ENCODE measurements around the gene C20orf173. TPM values are rescaled to one million over a fixed set of nuclear protein-coding genes. Genes with fewer than 3 reads are reported as not detected.

Gene C20orf173
- total RNA-seq, 1 experiment from 2014 or later = not detected

DNA sequence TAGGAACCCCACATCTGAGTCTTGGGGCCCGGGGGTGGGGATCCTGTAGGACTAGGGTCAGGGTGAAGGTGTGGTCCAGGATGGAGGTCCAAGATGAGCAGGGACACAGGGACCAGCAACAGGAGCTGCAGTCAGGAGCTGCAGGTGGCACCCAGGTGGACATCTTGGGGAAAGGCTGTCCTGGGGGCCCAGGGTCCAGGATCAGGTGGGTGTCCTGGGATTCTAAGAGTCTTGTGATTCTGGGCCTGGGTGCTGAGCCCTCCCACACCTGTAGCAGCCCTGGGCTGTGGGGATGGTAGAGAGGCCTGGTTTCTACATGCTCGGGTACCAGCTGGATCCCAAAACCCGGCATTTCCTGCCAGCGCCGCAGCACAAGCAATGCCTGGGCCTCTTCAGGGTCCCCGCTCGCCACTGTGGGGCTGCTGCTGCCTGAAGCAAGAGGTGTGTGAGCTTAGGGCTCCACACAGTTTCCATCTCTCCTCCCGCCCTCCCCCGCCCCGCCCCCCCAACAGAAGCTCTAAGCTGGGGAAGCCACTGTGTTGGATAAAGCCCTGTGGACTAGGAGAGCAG is 33.2 kb upstream of the C20orf173 start:
- H3K9me3 Mint-ChIP-seq = no peaks in the 10 kb centered on the region
- H3K4me1 Mint-ChIP-seq = peaks cover 14% of the 10 kb centered on the region; the same call in 1 of the 2 replicates
- no peaks in the 10 kb centered on the region for H3K27me3 Mint-ChIP-seq (ENCODE audit: low read depth)
- peaks cover 4% of the 10 kb centered on the region; the same call in 1 of the 2 replicates for H3K36me3 Mint-ChIP-seq
- no peak overlapping the region for H3K4me3 Mint-ChIP-seq
- TF ChIP-seq, protein P1, sequence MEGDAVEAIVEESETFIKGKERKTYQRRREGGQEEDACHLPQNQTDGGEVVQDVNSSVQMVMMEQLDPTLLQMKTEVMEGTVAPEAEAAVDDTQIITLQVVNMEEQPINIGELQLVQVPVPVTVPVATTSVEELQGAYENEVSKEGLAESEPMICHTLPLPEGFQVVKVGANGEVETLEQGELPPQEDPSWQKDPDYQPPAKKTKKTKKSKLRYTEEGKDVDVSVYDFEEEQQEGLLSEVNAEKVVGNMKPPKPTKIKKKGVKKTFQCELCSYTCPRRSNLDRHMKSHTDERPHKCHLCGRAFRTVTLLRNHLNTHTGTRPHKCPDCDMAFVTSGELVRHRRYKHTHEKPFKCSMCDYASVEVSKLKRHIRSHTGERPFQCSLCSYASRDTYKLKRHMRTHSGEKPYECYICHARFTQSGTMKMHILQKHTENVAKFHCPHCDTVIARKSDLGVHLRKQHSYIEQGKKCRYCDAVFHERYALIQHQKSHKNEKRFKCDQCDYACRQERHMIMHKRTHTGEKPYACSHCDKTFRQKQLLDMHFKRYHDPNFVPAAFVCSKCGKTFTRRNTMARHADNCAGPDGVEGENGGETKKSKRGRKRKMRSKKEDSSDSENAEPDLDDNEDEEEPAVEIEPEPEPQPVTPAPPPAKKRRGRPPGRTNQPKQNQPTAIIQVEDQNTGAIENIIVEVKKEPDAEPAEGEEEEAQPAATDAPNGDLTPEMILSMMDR (IDR thresholded peaks at IDR 0.05) = no peak
- TF ChIP-seq, protein P2, sequence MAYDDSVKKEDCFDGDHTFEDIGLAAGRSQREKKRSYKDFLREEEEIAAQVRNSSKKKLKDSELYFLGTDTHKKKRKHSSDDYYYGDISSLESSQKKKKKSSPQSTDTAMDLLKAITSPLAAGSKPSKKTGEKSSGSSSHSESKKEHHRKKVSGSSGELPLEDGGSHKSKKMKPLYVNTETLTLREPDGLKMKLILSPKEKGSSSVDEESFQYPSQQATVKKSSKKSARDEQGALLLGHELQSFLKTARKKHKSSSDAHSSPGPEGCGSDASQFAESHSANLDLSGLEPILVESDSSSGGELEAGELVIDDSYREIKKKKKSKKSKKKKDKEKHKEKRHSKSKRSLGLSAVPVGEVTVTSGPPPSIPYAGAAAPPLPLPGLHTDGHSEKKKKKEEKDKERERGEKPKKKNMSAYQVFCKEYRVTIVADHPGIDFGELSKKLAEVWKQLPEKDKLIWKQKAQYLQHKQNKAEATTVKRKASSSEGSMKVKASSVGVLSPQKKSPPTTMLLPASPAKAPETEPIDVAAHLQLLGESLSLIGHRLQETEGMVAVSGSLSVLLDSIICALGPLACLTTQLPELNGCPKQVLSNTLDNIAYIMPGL (CRISPR knock-in tag; IDR thresholded peaks at IDR 0.05) = no peak
- TF ChIP-seq SMAD4 (CRISPR knock-in tag; IDR thresholded peaks at IDR 0.05) = no peak
- TF ChIP-seq, protein P3, sequence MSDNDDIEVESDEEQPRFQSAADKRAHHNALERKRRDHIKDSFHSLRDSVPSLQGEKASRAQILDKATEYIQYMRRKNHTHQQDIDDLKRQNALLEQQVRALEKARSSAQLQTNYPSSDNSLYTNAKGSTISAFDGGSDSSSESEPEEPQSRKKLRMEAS (CRISPR knock-in tag; IDR thresholded peaks at IDR 0.05) = no peak
- TF ChIP-seq GTF2I (CRISPR knock-in tag; conservative IDR thresholded peaks at IDR 0.05) = no peak
- TF ChIP-seq, protein P4, sequence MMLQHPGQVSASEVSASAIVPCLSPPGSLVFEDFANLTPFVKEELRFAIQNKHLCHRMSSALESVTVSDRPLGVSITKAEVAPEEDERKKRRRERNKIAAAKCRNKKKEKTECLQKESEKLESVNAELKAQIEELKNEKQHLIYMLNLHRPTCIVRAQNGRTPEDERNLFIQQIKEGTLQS (CRISPR knock-in tag; conservative IDR thresholded peaks at IDR 0.05) = no peak
- no peak for TF ChIP-seq CBFB (CRISPR knock-in tag; IDR thresholded peaks at IDR 0.05; ENCODE audit: low read depth)
- TF ChIP-seq TEAD4 (CRISPR knock-in tag; IDR thresholded peaks at IDR 0.05) = no peak
- TF ChIP-seq, protein P5, sequence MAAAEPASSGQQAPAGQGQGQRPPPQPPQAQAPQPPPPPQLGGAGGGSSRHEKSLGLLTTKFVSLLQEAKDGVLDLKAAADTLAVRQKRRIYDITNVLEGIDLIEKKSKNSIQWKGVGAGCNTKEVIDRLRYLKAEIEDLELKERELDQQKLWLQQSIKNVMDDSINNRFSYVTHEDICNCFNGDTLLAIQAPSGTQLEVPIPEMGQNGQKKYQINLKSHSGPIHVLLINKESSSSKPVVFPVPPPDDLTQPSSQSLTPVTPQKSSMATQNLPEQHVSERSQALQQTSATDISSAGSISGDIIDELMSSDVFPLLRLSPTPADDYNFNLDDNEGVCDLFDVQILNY (CRISPR knock-in tag; IDR thresholded peaks at IDR 0.05) = no peak
- TF ChIP-seq ZNF317 (CRISPR knock-in tag; IDR thresholded peaks at IDR 0.05; ENCODE audit: borderline replicate concordance, low read depth) = no peak
- TF ChIP-seq, protein P6, sequence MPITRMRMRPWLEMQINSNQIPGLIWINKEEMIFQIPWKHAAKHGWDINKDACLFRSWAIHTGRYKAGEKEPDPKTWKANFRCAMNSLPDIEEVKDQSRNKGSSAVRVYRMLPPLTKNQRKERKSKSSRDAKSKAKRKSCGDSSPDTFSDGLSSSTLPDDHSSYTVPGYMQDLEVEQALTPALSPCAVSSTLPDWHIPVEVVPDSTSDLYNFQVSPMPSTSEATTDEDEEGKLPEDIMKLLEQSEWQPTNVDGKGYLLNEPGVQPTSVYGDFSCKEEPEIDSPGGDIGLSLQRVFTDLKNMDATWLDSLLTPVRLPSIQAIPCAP (CRISPR knock-in tag; IDR thresholded peaks at IDR 0.05) = no peak
- TF ChIP-seq SOX15 (CRISPR knock-in tag; IDR thresholded peaks at IDR 0.05) = no peak
- TF ChIP-seq, protein P7, sequence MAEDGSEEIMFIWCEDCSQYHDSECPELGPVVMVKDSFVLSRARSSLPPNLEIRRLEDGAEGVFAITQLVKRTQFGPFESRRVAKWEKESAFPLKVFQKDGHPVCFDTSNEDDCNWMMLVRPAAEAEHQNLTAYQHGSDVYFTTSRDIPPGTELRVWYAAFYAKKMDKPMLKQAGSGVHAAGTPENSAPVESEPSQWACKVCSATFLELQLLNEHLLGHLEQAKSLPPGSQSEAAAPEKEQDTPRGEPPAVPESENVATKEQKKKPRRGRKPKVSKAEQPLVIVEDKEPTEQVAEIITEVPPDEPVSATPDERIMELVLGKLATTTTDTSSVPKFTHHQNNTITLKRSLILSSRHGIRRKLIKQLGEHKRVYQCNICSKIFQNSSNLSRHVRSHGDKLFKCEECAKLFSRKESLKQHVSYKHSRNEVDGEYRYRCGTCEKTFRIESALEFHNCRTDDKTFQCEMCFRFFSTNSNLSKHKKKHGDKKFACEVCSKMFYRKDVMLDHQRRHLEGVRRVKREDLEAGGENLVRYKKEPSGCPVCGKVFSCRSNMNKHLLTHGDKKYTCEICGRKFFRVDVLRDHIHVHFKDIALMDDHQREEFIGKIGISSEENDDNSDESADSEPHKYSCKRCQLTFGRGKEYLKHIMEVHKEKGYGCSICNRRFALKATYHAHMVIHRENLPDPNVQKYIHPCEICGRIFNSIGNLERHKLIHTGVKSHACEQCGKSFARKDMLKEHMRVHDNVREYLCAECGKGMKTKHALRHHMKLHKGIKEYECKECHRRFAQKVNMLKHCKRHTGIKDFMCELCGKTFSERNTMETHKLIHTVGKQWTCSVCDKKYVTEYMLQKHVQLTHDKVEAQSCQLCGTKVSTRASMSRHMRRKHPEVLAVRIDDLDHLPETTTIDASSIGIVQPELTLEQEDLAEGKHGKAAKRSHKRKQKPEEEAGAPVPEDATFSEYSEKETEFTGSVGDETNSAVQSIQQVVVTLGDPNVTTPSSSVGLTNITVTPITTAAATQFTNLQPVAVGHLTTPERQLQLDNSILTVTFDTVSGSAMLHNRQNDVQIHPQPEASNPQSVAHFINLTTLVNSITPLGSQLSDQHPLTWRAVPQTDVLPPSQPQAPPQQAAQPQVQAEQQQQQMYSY (CRISPR knock-in tag; IDR thresholded peaks at IDR 0.05) = no peak
- TF ChIP-seq CREM (CRISPR knock-in tag; IDR thresholded peaks at IDR 0.05) = no peak
- TF ChIP-seq, protein P8, sequence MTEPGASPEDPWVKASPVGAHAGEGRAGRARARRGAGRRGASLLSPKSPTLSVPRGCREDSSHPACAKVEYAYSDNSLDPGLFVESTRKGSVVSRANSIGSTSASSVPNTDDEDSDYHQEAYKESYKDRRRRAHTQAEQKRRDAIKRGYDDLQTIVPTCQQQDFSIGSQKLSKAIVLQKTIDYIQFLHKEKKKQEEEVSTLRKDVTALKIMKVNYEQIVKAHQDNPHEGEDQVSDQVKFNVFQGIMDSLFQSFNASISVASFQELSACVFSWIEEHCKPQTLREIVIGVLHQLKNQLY (CRISPR knock-in tag; IDR thresholded peaks at IDR 0.05) = no peak
- no peak for TF ChIP-seq TP53 (CRISPR knock-in tag; IDR thresholded peaks at IDR 0.05)
- no peak for TF ChIP-seq ELF4 (CRISPR knock-in tag; IDR thresholded peaks at IDR 0.05; ENCODE audit: low read depth)
- ATAC-seq = no peak
- H3K27ac Mint-ChIP-seq = no peak overlapping the region
- CTCF ChIA-PET = interaction anchor here (2.6 kb wide), 1 partner anchor 42 kb away, joined by 8 read pairs; no protein-coding TSS in a partner anchor
- POLR2A ChIA-PET = no interaction called here
- no peak for DNase-seq (ENCODE audit: low spot score)
